K562 (cell line): ENCODE results near the gene RNF187. TPM values are rescaled to one million over a fixed set of nuclear protein-coding genes. Genes with fewer than 3 reads are reported as not detected.

Experiments
- BRCA1 ChIP-seq, 2 experiments: fragments of 450-650 bp in 1 of 2; sonication (generic) in 1 of 2; formaldehyde crosslinking in 1 of 2; IDR thresholded peaks; 2 replicates each; pipeline versions ENCODE4 v1.5.0 to v1.6.1; 2017 to 2020; ENCODE audit warnings: mild to moderate bottlenecking in 1 of 2, missing genetic modification reagents in 1 of 2
- ETV5 ChIP-seq: sonication (generic); formaldehyde crosslinking; IDR thresholded peaks from 2 replicates; pipeline ENCODE4 v1.4.0; 2020; ENCODE audit warnings: low read depth, mild to moderate bottlenecking, missing genetic modification reagents
- GATAD2B ChIP-seq: fragments of 450-650 bp; IDR thresholded peaks from 2 replicates; pipeline ENCODE4 v1.6.1; 2017; ENCODE audit warnings: mild to moderate bottlenecking, borderline replicate concordance
- HDAC1 ChIP-seq, 2 experiments: fragments of 450-650 bp; IDR thresholded peaks; 2 replicates each; pipeline ENCODE4 v1.6.1; 2016 to 2017; ENCODE audit warnings: inconsistent platforms in 1 of 2, mild to moderate bottlenecking in 1 of 2, moderate library complexity in 1 of 2
- ILK ChIP-seq: fragments of 450-650 bp; IDR thresholded peaks from 2 replicates; pipeline ENCODE4 v1.6.1; 2016; ENCODE audit warnings: missing genetic modification characterization, low read depth, mild to moderate bottlenecking, missing compliant biosample characterization, moderate library complexity, borderline replicate concordance
- MCM2 ChIP-seq: fragments of 450-650 bp; IDR thresholded peaks from 2 replicates; pipeline ENCODE4 v1.6.1; 2017; ENCODE audit warnings: low read depth, mild to moderate bottlenecking
- NFE2L1 ChIP-seq: fragments of 450-650 bp; IDR thresholded peaks from 2 replicates; pipeline ENCODE4 v1.6.1; 2016; ENCODE audit warnings: missing genetic modification characterization, low read depth, mild to moderate bottlenecking, missing compliant biosample characterization, moderate library complexity, borderline replicate concordance
- NRF1 ChIP-seq, 2 experiments: fragments of 450-650 bp; IDR thresholded peaks in 1 of 2; conservative IDR thresholded peaks in 1 of 2; 2 replicates each; pipeline ENCODE4 v1.6.1; 2014; ENCODE audit warnings: mild to moderate bottlenecking in 2 of 2
- SMARCC2 ChIP-seq: fragments of 450-650 bp; IDR thresholded peaks from 2 replicates; pipeline ENCODE4 v1.6.1; 2017; ENCODE audit warnings: antibody characterized with exemption, moderate library complexity, mild to moderate bottlenecking, low read depth
- TOE1 ChIP-seq, 2 experiments: fragments of 450-650 bp in 1 of 2; sonication (generic) in 1 of 2; formaldehyde crosslinking in 1 of 2; IDR thresholded peaks; 2 replicates each; pipeline versions ENCODE4 v1.7.1 to v1.8.0; 2016 to 2022; ENCODE audit warnings: borderline replicate concordance in 2 of 2, mild to moderate bottlenecking in 2 of 2, antibody characterized with exemption in 1 of 2, inconsistent platforms in 1 of 2, low read depth in 1 of 2, missing genetic modification reagents in 1 of 2, moderate library complexity in 1 of 2
- ZBTB2 ChIP-seq: fragments of 450-650 bp; IDR thresholded peaks from 2 replicates; pipeline ENCODE4 v1.6.1; 2016; ENCODE audit warnings: antibody characterized with exemption
- ZBTB8A ChIP-seq: fragments of 450-650 bp; IDR thresholded peaks from 2 replicates; pipeline ENCODE4 v1.6.1; 2018; ENCODE audit warnings: mild to moderate bottlenecking, moderate library complexity; ENCODE audit not compliant: partially characterized antibody
- ZNF217 ChIP-seq: sonication (generic); formaldehyde crosslinking; IDR thresholded peaks from 2 replicates; pipeline ENCODE4 v1.8.0; 2022; ENCODE audit warnings: mild to moderate bottlenecking, missing genetic modification reagents
- ZNF3 ChIP-seq: fragments of 250-450 bp; sonication (Bioruptor Pico); IDR thresholded peaks from 2 replicates; pipeline ENCODE4 v1.5.0; 2021; ENCODE audit warnings: mild to moderate bottlenecking, moderate library complexity
- polyA plus RNA-seq, 8 experiments: library from polyadenylated mRNA; depleted of rRNA in 4 of 8; stranded (reverse) in 5 of 8; unstranded in 3 of 8; fragments of >200 nt; fragmentation: Nextera tagmentation in 2 of 8; fragmentation: Illumina TruSeq in 1 of 8; extraction: Ambion mirVana in 2 of 8; extraction: Trizol in 1 of 8; gene quantifications; 2 replicates each; pipeline versions ENCODE4 v1.2.1 to v1.2.3, GENCODE V29; 2011 to 2014; ENCODE audit warnings: inconsistent platforms in 1 of 8, missing spikeins in 1 of 8
- total RNA-seq, 7 experiments: library from RNA; depleted of rRNA in 6 of 7; stranded (reverse); fragments of >200 nt in 6 of 7; fragmentation: Illumina TruSeq in 2 of 7; extraction: Trizol in 2 of 7; gene quantifications; 2 replicates each; pipeline versions ENCODE4 v1.2.1 to v1.2.3, GENCODE V29; 2011 to 2021; ENCODE audit warnings: low replicate concordance in 1 of 7
- TF ChIP-seq, protein P1 (sequence below), 2 experiments: fragments of 150-350 bp in 1 of 2; IDR thresholded peaks; 2 replicates each; pipeline ENCODE4 v1.6.1; 2012 to 2016; ENCODE audit warnings: low read depth in 2 of 2, low read length in 2 of 2, mild to moderate bottlenecking in 1 of 2, moderate library complexity in 1 of 2
- TF ChIP-seq, protein P2 (sequence below): fragments of 450-650 bp; formaldehyde crosslinking; IDR thresholded peaks from 2 replicates; pipeline ENCODE4 v1.4.0; 2020; ENCODE audit warnings: mild to moderate bottlenecking, moderate library complexity
- TF ChIP-seq, protein P3 (sequence below): sonication (generic); formaldehyde crosslinking; IDR thresholded peaks from 2 replicates; pipeline ENCODE4 v1.4.0; 2020; ENCODE audit warnings: mild to moderate bottlenecking, missing genetic modification reagents

RNF187 gene
- total and polyA plus RNA-seq, 9 of the 15 experiments (the other 6 are each of a cell fraction or from before 2014, with no cell fraction given), result 2.3 to 119 (median 41.9) TPM

DNA sequence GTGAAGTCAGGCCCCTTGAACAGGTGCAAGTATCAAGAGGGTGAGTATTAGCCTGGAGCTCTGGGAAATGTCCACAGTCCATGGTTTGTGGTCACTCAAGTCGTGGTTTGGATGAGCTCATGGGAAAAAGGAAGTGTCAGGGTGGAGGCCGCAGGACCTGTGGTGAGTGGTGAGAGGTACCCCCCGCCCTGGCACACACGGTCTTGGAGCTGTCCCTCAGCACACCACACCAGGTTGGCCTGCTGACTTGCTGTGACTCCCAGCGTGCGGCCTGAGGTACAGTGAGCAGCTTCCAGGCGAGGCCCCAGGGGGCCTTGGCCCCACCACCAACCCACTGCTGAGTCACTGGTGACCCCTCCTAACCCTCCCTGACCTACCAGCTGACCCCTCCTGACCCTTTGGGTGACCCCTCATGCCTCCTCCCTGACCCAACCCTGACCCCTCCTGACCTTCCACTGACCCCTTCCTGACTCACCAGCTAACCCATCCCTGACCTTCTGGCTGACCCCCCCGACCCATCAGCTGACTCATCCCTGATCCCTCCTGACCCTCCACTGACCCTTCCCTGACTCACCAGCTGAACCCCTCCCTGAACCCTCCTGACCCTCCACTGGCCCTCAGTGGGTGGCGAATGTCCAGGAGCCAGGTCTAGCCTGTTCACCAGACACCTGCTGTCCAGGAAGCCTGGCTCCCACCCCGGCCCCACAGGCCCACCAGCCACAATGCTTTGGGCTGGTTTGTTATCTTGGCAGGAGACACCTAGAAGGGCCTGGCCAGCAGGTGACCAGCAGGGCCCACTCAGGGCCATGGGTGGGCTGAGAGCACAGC, 34.8 kb upstream of the RNF187 start (continued):
- TF ChIP-seq, protein P1, sequence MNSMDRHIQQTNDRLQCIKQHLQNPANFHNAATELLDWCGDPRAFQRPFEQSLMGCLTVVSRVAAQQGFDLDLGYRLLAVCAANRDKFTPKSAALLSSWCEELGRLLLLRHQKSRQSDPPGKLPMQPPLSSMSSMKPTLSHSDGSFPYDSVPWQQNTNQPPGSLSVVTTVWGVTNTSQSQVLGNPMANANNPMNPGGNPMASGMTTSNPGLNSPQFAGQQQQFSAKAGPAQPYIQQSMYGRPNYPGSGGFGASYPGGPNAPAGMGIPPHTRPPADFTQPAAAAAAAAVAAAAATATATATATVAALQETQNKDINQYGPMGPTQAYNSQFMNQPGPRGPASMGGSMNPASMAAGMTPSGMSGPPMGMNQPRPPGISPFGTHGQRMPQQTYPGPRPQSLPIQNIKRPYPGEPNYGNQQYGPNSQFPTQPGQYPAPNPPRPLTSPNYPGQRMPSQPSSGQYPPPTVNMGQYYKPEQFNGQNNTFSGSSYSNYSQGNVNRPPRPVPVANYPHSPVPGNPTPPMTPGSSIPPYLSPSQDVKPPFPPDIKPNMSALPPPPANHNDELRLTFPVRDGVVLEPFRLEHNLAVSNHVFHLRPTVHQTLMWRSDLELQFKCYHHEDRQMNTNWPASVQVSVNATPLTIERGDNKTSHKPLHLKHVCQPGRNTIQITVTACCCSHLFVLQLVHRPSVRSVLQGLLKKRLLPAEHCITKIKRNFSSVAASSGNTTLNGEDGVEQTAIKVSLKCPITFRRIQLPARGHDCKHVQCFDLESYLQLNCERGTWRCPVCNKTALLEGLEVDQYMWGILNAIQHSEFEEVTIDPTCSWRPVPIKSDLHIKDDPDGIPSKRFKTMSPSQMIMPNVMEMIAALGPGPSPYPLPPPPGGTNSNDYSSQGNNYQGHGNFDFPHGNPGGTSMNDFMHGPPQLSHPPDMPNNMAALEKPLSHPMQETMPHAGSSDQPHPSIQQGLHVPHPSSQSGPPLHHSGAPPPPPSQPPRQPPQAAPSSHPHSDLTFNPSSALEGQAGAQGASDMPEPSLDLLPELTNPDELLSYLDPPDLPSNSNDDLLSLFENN (IDR thresholded peaks at IDR 0.05; ENCODE audit: low read depth in 2 of 2, low read length in 2 of 2), result no peak; a peak in 1 of 4 replicates
- TF ChIP-seq NRF1 (conservative IDR thresholded peaks at IDR 0.05 in 1 of 2, IDR thresholded peaks at IDR 0.05 in 1 of 2) (no peak), ETV5 (peak; percentile 35; the same call in 1 of the 2 replicates), ZNF3 (CRISPR knock-in tag) (no peak), TOE1 (IDR thresholded peaks at IDR 0.05; ENCODE audit: borderline replicate concordance) (peak; percentile 89), TOE1 (CRISPR knock-in tag; IDR thresholded peaks at IDR 0.05; ENCODE audit: borderline replicate concordance, low read depth) (no peak), ZNF217 (CRISPR knock-in tag) (no peak), HDAC1 (IDR thresholded peaks at IDR 0.05) (peak in 1 of 2 experiments; percentile 94; a peak in 3 of 4 replicates), GATAD2B (peak; percentile 49; the same call in 1 of the 2 replicates), NFE2L1 (tag) (no peak), SMARCC2 (peak; percentile 81), ILK (no peak), BRCA1 (IDR thresholded peaks at IDR 0.05) (no peak), BRCA1 (CRISPR knock-in tag; IDR thresholded peaks at IDR 0.05) (no peak), ZBTB2 (peak; percentile 87), ZBTB8A (no peak), MCM2 (no peak)
- TF ChIP-seq, protein P2, sequence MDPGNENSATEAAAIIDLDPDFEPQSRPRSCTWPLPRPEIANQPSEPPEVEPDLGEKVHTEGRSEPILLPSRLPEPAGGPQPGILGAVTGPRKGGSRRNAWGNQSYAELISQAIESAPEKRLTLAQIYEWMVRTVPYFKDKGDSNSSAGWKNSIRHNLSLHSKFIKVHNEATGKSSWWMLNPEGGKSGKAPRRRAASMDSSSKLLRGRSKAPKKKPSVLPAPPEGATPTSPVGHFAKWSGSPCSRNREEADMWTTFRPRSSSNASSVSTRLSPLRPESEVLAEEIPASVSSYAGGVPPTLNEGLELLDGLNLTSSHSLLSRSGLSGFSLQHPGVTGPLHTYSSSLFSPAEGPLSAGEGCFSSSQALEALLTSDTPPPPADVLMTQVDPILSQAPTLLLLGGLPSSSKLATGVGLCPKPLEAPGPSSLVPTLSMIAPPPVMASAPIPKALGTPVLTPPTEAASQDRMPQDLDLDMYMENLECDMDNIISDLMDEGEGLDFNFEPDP, result no peak
- TF ChIP-seq, protein P3, sequence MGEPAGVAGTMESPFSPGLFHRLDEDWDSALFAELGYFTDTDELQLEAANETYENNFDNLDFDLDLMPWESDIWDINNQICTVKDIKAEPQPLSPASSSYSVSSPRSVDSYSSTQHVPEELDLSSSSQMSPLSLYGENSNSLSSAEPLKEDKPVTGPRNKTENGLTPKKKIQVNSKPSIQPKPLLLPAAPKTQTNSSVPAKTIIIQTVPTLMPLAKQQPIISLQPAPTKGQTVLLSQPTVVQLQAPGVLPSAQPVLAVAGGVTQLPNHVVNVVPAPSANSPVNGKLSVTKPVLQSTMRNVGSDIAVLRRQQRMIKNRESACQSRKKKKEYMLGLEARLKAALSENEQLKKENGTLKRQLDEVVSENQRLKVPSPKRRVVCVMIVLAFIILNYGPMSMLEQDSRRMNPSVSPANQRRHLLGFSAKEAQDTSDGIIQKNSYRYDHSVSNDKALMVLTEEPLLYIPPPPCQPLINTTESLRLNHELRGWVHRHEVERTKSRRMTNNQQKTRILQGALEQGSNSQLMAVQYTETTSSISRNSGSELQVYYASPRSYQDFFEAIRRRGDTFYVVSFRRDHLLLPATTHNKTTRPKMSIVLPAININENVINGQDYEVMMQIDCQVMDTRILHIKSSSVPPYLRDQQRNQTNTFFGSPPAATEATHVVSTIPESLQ, result no peak
